HCT116 (cell line): ENCODE data around the gene RPS17.

Source experiments
- ATF3 ChIP-seq: IDR thresholded peaks from 2 replicates; pipeline ENCODE4 v1.6.1; 2012
- CTCF ChIP-seq, 3 experiments: fragments of 200-600 bp in 1 of 3; sonication (generic) in 1 of 3; IDR thresholded peaks in 2 of 3; conservative IDR thresholded peaks in 1 of 3; 2 replicates each; pipeline ENCODE4 v1.5.1; 2012 to 2017; ENCODE audit warnings: low read depth in 2 of 3, low read length in 2 of 3, antibody characterized with exemption in 1 of 3, borderline replicate concordance in 1 of 3, control low read depth in 1 of 3, mild to moderate bottlenecking in 1 of 3, mixed read lengths in 1 of 3, mixed run types in 1 of 3, moderate library complexity in 1 of 3; ENCODE audit not compliant: insufficient read depth in 1 of 3
- EZH2 ChIP-seq: fragments of 200-600 bp; sonication (generic); IDR thresholded peaks from 2 replicates; pipeline ENCODE4 v1.6.1; 2017; ENCODE audit warnings: antibody characterized with exemption, mixed run types
- EZH2phosphoT487 ChIP-seq: fragments of 200-600 bp; IDR thresholded peaks from 2 replicates; pipeline ENCODE4 v1.6.1; 2018; ENCODE audit warnings: antibody characterized with exemption, borderline replicate concordance
- FOSL1 ChIP-seq: IDR thresholded peaks from 2 replicates; pipeline ENCODE4 v1.6.1; 2012; ENCODE audit warnings: low read depth
- POLR2A ChIP-seq: IDR thresholded peaks from 2 replicates; pipeline ENCODE4 v1.7.0; 2011; ENCODE audit warnings: borderline replicate concordance; ENCODE audit not compliant: insufficient read depth, insufficient read length; ENCODE audit errors: extremely low read depth
- POLR2AphosphoS5 ChIP-seq: IDR thresholded peaks from 2 replicates; pipeline ENCODE4 v1.6.1; 2011; ENCODE audit warnings: mild to moderate bottlenecking, low read depth, low read length, moderate library complexity
- RAD21 ChIP-seq: IDR thresholded peaks from 2 replicates; pipeline ENCODE4 v1.6.1; 2012; ENCODE audit warnings: low read depth, mild to moderate bottlenecking
- REST ChIP-seq: IDR thresholded peaks from 2 replicates; pipeline ENCODE4 v1.6.1; 2012; ENCODE audit warnings: low read depth
- SIN3A ChIP-seq: IDR thresholded peaks from 2 replicates; pipeline ENCODE4 v1.6.1; 2012; ENCODE audit warnings: low read depth
- SRF ChIP-seq: IDR thresholded peaks from 2 replicates; pipeline ENCODE4 v1.6.1; 2012; ENCODE audit warnings: low read depth
- ZBTB33 ChIP-seq: IDR thresholded peaks from 2 replicates; pipeline ENCODE4 v1.6.1; 2011; ENCODE audit warnings: mild to moderate bottlenecking, low read length, moderate library complexity; ENCODE audit not compliant: insufficient replicate concordance; ENCODE audit errors: extremely low read depth

GRCh38 chr15:82539691-82540054, 584 bp downstream of the RPS17 start:
- TF ChIP-seq POLR2A (no peak), POLR2AphosphoS5 (no peak; the same call in 1 of the 2 replicates), CTCF (IDR thresholded peaks at IDR 0.05 in 2 of 3, conservative IDR thresholded peaks at IDR 0.05 in 1 of 3; ENCODE audit: borderline replicate concordance in 1 of 3, insufficient read depth in 1 of 3, low read depth in 2 of 3, low read length in 2 of 3) (no peak), EZH2 (no peak), RAD21 (no peak), EZH2phosphoT487 (no peak), ATF3 (no peak), REST (no peak), FOSL1 (no peak), SRF (no peak), SIN3A (no peak), ZBTB33 (no peak)
